GM06990 (cell line): Measurements from ENCODE around the gene HAPSTR1.

Experiments
- DNase-seq: peaks from one replicate; pipeline ENCODE4 v3.0.0-alpha.2; 2011; ENCODE audit not compliant: insufficient read length; ENCODE audit errors: extremely low read depth
- H3K27me3 ChIP-seq: replicated peaks from 2 replicates; pipeline ENCODE4 v1.6.0; 2011; ENCODE audit warnings: low read length; ENCODE audit not compliant: control insufficient read depth, insufficient read depth
- H3K36me3 ChIP-seq: 2 replicates; pipeline ENCODE4 v1.5.1; 2011; ENCODE audit warnings: low read length; ENCODE audit not compliant: control insufficient read depth, insufficient read depth
- H3K4me3 ChIP-seq: replicated peaks from 2 replicates; pipeline ENCODE4 v1.5.1; 2011; ENCODE audit warnings: low read depth, mild to moderate bottlenecking, control low read depth, low read length
- TF ChIP-seq, protein P1 (sequence below): IDR thresholded peaks from 2 replicates; pipeline ENCODE4 v1.5.1; 2011; ENCODE audit warnings: low read length, control low read depth, mild to moderate bottlenecking, inconsistent platforms; ENCODE audit not compliant: insufficient read depth, poor library complexity, severe bottlenecking

HAPSTR1 gene

DNA sequence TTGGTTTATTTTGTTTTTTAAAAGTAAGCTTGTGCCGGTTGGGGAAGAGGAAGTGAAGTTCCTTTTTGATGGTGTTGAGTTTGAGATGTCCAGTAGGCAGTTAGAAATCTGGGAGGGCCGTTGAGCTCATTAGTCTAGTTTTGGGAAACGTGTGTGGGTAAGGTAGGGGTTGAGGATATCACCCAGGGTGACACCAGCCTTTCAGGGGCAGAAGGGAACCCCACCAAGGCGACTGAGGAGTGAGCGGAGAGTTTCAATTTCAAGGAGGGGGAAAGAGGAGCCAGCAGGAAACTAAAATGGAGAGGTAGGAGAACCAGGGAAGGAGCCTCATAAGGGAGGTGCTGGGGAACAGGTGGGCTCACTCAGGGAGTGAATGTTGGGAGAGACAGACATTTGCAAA is 22.7 kb downstream of the HAPSTR1 start:
- TF ChIP-seq, protein P1, sequence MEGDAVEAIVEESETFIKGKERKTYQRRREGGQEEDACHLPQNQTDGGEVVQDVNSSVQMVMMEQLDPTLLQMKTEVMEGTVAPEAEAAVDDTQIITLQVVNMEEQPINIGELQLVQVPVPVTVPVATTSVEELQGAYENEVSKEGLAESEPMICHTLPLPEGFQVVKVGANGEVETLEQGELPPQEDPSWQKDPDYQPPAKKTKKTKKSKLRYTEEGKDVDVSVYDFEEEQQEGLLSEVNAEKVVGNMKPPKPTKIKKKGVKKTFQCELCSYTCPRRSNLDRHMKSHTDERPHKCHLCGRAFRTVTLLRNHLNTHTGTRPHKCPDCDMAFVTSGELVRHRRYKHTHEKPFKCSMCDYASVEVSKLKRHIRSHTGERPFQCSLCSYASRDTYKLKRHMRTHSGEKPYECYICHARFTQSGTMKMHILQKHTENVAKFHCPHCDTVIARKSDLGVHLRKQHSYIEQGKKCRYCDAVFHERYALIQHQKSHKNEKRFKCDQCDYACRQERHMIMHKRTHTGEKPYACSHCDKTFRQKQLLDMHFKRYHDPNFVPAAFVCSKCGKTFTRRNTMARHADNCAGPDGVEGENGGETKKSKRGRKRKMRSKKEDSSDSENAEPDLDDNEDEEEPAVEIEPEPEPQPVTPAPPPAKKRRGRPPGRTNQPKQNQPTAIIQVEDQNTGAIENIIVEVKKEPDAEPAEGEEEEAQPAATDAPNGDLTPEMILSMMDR: no peak
- H3K27me3 ChIP-seq: no peaks in the 10 kb centered on the region
- no peak overlapping the region for H3K4me3 ChIP-seq
- peaks cover 7% of the 10 kb centered on the region for H3K36me3 ChIP-seq
- DNase-seq: no peak

DNA sequence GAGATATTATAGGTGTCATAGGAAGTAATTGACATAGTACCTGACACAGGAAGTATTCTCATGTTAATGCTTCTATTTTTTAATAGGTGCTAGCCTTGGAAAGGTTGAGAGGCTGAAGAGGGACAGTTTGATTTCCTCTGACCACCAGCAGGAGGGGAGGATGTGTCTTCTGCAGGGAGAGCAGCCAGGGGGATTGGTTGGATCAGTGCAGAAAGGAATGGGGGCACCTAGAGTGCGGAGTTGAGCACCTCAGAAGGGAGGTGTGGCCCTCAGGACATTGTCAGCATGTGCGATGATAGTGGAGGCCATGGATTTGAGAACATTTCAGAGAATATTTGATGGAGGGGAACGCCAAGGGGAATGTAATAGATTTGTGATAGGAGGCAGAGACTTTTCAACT is 23.4 kb downstream of the HAPSTR1 start:
- TF ChIP-seq, protein P1: no peak
- DNase-seq: no peak
- Histone ChIP-seq H3K36me3 (peaks cover 5% of the 10 kb centered on the region), H3K27me3 (no peaks in the 10 kb centered on the region), H3K4me3 (no peak overlapping the region)

DNA sequence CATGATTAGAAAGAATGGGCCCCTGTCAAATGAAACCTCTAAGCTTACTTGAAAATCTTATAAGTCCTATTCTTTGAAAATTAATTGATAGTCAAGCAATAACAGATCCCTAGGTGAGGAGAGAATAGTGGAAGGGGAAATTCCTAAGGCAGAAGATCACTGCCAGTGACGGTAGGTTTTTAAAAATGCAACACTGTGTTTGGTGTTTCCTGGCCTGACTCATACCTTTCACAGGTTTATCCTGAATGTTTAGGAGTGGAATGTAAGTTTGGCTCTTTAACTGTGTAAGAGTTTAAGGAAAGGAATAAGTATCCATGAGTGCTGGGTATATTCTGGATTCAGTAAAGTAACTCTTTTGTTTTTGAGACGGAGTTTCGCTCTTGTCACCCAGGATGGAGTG is 23.8 kb downstream of the HAPSTR1 start:
- Histone ChIP-seq H3K4me3 (no peak overlapping the region), H3K36me3 (peaks cover 5% of the 10 kb centered on the region), H3K27me3 (no peaks in the 10 kb centered on the region)
- TF ChIP-seq, protein P1: no peak
- DNase-seq: no peak

DNA sequence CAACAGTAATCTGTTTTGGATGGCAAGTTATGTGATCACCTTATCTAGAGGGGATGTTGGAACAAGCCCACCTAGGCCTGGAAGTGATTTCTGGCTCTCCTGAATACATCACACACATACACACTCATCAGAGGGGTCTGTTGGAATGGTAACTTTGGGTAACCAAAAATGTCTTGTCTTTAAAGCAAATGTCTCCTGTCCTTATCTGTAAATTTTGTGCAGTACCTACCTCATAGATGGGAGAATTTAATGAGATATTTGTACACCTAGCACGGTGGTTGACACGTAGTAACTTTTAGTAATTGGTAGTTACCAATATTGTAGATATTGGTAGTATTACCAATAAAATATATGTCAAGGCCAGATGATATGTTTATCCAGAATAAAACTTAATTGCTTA is 24.7 kb downstream of the HAPSTR1 start:
- DNase-seq: no peak
- H3K4me3 ChIP-seq: no peak overlapping the region
- TF ChIP-seq, protein P1: no peak

DNA sequence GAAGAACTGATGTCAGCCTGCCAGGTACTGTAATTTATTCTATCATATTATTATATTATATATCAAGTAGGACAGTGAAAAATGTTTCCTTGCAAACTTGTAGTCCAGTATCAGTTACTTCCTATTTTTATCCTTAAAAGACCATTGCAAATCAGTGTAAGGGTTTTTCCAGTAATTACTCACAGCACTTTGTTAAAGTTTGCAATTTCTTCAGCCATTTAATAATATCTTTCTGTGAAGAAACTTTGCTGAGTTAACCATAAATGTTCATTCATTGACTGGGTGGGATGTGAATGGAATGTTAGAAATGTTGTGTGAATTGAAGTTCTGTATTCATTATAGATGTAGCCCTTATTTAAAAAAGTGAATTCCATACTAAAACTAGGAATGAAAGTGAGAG is 26.7 kb downstream of the HAPSTR1 start:
- no peak for DNase-seq
- Histone ChIP-seq H3K4me3 (no peak overlapping the region), H3K36me3 (peaks cover 10% of the 10 kb centered on the region), H3K27me3 (no peaks in the 10 kb centered on the region)
- TF ChIP-seq, protein P1: no peak

More for the DNA sequence above, 24.7 kb downstream of the HAPSTR1 start:
- H3K27me3 ChIP-seq: no peaks in the 10 kb centered on the region
- peaks cover 5% of the 10 kb centered on the region for H3K36me3 ChIP-seq

DNA sequence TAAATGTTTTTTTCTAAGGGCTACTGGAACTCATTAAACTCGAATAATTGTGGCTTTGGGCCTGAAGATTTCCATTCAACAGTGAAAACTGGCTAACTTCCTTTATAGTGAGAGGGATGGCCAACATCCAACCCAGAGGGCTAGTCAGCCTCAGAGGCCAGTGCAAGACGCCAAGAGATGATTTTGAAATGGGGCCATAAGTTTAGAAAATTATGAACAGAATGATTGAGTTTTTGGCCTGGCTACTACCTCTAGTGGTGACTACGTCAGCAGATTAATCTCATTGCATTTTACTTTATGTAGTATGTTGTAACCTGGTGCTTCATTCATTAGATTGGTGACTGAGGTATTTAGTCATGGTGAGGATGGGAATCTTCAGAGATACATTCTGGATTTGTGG is 28.4 kb downstream of the HAPSTR1 start:
- TF ChIP-seq, protein P1: no peak
- H3K36me3 ChIP-seq: peaks cover 18% of the 10 kb centered on the region
- no peak overlapping the region for H3K4me3 ChIP-seq
- no peaks in the 10 kb centered on the region for H3K27me3 ChIP-seq
- DNase-seq: no peak
